ENCODE measurements around the gene LUZP2. TPM values are rescaled to one million over a fixed set of nuclear protein-coding genes. Genes with fewer than 3 reads are reported as not detected.
A peak's percentile ranks its signal among the peaks of the same experiment; 100 is the strongest.
"Not testable (repeated sequence)": the region's sequence is repeated elsewhere in the genome, so short reads cannot be mapped to it uniquely, and the experiment has no call there.

LUZP2 gene
- polyA plus RNA-seq, 4 donors, result 1.6 to 13.5 (median 2.5) TPM

GRCh38 chr11:24886880-24887619, 390.2 kb downstream of the LUZP2 start:
- DNase-seq (ENCODE audit: low read depth in 4 of 4, low spot score in 3 of 4), result no peak

- DNase-seq (ENCODE audit: low read depth in 4 of 4, low spot score in 3 of 4), result no peak
Observed at GRCh38 chr11:24890426-24890825, 393.6 kb downstream of the LUZP2 start.

GRCh38 chr11:24891845-24892492, 395.1 kb downstream of the LUZP2 start:
- DNase-seq (ENCODE audit: low read depth in 4 of 4, low spot score in 3 of 4), result not testable (repeated sequence)

GRCh38 chr11:24896118-24896835, 399.4 kb downstream of the LUZP2 start:
- no peak for DNase-seq (ENCODE audit: low read depth in 4 of 4, low spot score in 3 of 4)

GRCh38 chr11:24900514-24900913, 403.7 kb downstream of the LUZP2 start:
- DNase-seq (ENCODE audit: low read depth in 4 of 4, low spot score in 3 of 4), result no peak

- no peak for DNase-seq (ENCODE audit: low read depth in 4 of 4, low spot score in 3 of 4)
Observed at GRCh38 chr11:24900960-24901549, 404.2 kb downstream of the LUZP2 start.

- DNase-seq (ENCODE audit: low read depth in 4 of 4, low spot score in 3 of 4), result no peak
Observed at GRCh38 chr11:24903555-24903954, 406.7 kb downstream of the LUZP2 start.

- DNase-seq (ENCODE audit: low read depth in 4 of 4, low spot score in 3 of 4), result no peak
Observed at GRCh38 chr11:24925091-24925490, 428.2 kb downstream of the LUZP2 start.

GRCh38 chr11:24932110-24933000, 435.5 kb downstream of the LUZP2 start:
- DNase-seq (ENCODE audit: low read depth in 4 of 4, low spot score in 3 of 4), result peak in 1 of 4 donors; percentile 3

GRCh38 chr11:24934733-24935439, 438.0 kb downstream of the LUZP2 start:
- no peak for DNase-seq (ENCODE audit: low read depth in 4 of 4, low spot score in 3 of 4)

- no peak for DNase-seq (ENCODE audit: low read depth in 4 of 4, low spot score in 3 of 4)
Observed at GRCh38 chr11:24944891-24945290, 448.0 kb downstream of the LUZP2 start.

- no peak for DNase-seq (ENCODE audit: low read depth in 4 of 4, low spot score in 3 of 4)
Observed at GRCh38 chr11:24949406-24949805, 452.6 kb downstream of the LUZP2 start.

GRCh38 chr11:24963852-24964251, 467.0 kb downstream of the LUZP2 start:
- DNase-seq (ENCODE audit: low read depth in 4 of 4, low spot score in 3 of 4), result no peak

- DNase-seq (ENCODE audit: low read depth in 4 of 4, low spot score in 3 of 4), result no peak
Observed at GRCh38 chr11:24965748-24966147, 468.9 kb downstream of the LUZP2 start.

- not testable (repeated sequence) for DNase-seq (ENCODE audit: low read depth in 4 of 4, low spot score in 3 of 4)
Observed at GRCh38 chr11:24993903-24994302, 497.1 kb downstream of the LUZP2 start.

GRCh38 chr11:24999929-25000328, 503.1 kb downstream of the LUZP2 start:
- DNase-seq (ENCODE audit: low read depth in 4 of 4, low spot score in 3 of 4), result not testable (repeated sequence)

- no peak for DNase-seq (ENCODE audit: low read depth in 4 of 4, low spot score in 3 of 4)
Observed at GRCh38 chr11:25037431-25037830, 540.6 kb downstream of the LUZP2 start.

- no peak for DNase-seq (ENCODE audit: low read depth in 4 of 4, low spot score in 3 of 4)
Observed at GRCh38 chr11:25038131-25038530, 541.3 kb downstream of the LUZP2 start.

- DNase-seq (ENCODE audit: low read depth in 4 of 4, low spot score in 3 of 4), result no peak
Observed at GRCh38 chr11:25039165-25039564, 542.3 kb downstream of the LUZP2 start.

- no peak for DNase-seq (ENCODE audit: low read depth in 4 of 4, low spot score in 3 of 4)
Observed at GRCh38 chr11:25048632-25049031, 551.8 kb downstream of the LUZP2 start.

Data from left renal pelvis (tissue), 4 donors.